NOMO-1 (cell line): Measurements from ENCODE around the gene MYO16.

Source experiments
- DNase-seq, 2 experiments: peaks; one replicate each; lab custom pipeline; 2025; ENCODE audit not compliant: unreplicated experiment in 2 of 2; lab: John Stamatoyannopoulos, UW

The MYO16 gene

DNA sequence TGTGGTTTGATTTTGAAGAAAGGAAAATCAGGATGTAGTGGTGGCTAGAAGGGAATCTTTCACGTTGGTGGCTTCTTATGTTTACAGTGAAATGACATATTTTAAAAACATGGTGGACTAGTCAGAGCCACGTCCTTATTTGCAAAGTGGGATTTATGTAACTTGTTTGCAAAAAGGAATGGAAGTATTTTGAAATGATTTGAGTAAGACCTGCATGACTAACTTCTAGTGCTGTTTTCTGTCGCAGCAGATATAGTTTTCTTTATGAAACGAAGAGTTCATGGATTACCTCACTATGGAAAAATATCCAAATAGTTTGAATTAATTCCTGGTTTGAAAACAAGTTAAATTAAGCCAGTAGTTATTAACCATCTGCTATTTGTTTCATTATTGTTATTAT lies 476.5 kb downstream of the MYO16 start:
- DNase-seq = no peak

DNA sequence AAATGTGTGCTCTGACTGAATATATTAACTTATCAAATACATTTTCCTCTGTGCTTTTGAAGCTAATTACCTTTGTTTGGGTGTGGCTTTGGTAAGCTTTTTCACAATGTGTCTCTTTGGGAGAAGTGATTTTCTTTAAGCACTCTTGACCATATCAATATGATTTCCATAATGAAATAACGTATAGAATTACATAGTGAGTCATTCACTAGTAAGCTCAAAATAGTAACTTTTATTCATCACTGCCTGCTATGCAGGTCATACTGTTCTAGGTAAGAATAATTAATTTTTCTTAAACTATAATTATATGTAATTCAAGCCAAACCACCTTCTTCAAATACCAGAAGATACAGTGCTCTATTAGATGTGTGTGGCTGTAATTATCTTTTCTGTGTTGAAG lies 480.7 kb downstream of the MYO16 start:
- DNase-seq = no peak

- DNase-seq = no peak
Observed at GRCh38 chr13:109111141-109111540, 481.7 kb downstream of the MYO16 start.

DNA sequence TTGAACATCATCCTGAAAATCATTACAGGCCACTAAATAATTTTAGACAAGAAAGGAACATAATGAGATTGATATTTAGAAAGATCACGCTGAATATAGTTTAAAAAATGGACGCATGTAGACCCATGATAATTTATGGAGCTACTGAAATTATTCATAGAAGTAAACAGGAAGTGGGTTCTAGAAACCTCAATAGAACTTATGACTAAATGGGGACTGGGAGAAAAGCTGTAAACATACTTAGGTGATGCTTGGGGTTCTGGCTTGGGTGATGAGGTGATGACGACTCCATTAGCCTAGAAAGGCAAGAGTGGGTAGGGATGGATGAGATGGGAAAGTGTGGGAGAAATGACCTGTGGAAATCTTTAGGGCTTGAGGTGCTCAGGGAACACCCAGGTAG lies 484.0 kb downstream of the MYO16 start:
- no peak for DNase-seq

- no peak for DNase-seq
Observed at GRCh38 chr13:109114162-109114561, 484.8 kb downstream of the MYO16 start.

GRCh38 chr13:109114991-109115390 lies 485.6 kb downstream of the MYO16 start:
- DNase-seq = no peak

GRCh38 chr13:109118521-109118920 lies 489.1 kb downstream of the MYO16 start:
- DNase-seq = no peak

- DNase-seq = no peak
Observed at GRCh38 chr13:109119896-109120295, 490.5 kb downstream of the MYO16 start.

DNA sequence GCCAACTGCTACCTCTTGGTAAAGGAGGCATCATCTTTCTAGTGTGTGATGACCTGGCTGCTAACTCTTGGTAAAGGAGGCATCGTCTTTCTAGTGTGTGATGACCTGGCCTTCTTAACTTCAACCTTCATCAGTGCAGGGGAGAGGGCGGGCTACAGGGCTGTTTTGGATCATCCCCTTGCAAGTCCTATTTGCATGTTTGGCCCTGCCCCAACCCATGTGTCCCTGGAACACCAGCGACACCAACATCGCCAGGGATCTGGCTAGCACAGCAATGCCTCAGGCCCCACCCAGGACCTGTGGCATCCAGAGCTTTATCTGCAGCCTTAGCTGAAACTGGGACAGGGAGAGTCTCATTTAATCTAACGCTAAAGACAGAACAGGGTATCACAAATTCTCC lies 492.4 kb downstream of the MYO16 start:
- no peak for DNase-seq

GRCh38 chr13:109123971-109124370 lies 494.6 kb downstream of the MYO16 start:
- DNase-seq = no peak

- DNase-seq = no peak
Observed at GRCh38 chr13:109126178-109126577, 496.8 kb downstream of the MYO16 start.

DNA sequence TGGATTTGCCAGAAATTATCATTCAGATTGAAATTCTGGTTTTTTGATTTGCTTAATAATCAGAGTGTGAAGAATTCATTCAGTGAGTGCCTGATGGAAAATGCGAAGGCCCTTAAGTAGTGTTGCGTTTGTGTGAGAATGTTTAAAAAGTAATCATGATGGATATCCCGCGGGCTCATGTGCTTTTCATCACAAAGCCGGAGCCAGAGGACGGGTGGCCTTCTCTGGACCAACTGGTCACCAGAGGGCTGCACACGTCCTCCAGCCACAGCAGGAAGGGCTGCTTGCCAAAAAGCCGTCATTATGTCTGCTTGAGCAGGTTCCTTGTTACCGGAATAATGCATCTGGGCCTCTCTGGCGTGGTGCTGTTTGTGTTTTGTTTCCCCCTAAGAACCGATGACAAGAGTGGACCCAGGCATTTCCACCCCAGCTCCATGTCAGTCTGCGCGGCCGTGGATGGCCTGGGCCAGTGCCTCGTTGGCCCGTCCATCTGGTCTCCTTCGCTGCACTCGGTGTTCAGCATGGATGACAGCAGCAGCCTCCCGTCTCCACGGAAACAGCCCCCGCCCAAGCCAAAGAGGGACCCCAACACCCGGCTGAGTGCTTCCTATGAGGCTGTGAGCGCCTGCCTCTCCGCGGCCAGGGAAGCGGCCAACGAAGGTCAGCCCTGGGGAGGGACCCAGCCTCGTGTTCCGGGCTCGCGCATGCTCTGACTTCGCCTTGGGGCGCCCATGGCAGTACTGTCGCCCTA lies 497.7 kb downstream of the MYO16 start:
- DNase-seq = no peak

DNA sequence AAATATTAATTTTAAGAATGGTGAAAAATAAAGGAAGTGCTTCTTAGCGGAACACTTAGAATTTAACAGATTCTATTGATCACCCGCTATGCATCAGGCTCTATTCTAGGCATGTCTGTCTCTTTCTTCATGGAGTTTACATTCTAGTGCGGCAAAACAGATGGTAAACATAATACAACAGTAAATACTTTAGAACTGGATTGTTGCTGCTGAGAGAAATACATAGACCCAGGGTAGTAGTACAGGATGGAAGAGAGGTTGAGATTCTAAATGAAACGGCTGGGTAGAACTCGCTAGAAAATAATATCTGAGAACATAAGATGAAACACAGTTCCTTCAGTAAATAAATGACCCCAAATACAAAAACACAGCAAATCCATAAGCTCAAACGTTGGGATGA lies 498.7 kb downstream of the MYO16 start:
- no peak for DNase-seq

DNA sequence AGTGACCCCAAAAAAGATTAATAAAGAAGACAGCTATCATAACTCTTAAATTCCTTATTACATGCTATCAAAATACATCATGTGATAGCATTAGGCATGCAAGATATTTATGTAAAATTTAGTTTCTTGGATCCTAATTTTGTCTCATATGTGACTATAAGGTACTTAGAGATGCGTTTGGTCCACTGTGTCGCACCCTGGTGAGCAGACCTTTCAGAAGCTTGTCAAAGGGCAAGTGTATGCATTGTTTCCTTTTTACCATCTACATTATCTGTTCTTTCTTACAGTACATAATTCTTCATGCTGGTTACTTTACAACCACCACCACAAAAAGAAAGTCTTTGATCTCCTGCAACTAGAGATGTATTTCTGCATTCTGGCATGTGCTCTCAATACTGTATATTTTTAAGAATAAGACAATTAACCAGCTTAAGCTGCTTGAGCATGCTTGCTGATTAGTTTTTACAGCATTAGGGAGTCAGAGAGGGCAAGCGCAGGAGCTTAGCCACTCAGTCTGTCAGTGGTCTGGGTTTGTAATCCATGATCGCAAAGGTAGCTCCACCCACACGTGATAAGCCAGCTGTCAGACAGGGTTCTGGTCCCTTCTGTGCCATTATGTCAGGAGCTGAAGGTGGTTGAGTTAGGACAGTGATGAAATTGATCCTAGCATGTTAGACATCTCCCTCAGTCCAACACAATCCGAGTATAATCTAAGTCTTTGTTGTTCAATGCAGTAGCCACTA lies 500.9 kb downstream of the MYO16 start:
- DNase-seq = no peak

- peak; percentile 90 to 96 for DNase-seq
Observed at GRCh38 chr13:109131698-109132257, 502.4 kb downstream of the MYO16 start.

DNA sequence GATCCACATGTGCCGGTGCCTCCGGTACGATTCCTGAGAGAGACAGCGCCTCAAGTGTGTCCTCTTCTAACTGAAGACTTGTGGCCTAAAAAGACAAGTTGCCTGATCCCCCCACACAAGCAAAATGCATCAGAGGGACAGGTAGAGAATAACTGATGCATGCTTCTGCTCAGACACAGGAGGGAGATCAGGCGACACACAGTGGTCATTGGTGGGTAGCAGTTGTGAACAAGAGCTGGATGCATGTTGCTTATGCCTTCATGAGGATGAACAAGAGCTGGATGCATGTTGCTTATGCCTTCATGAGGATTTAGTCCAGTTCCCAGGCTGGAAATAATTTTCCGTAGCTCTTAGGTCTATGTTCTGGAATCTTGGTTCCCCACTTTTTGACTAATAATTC lies 505.6 kb downstream of the MYO16 start:
- DNase-seq = no peak

DNA sequence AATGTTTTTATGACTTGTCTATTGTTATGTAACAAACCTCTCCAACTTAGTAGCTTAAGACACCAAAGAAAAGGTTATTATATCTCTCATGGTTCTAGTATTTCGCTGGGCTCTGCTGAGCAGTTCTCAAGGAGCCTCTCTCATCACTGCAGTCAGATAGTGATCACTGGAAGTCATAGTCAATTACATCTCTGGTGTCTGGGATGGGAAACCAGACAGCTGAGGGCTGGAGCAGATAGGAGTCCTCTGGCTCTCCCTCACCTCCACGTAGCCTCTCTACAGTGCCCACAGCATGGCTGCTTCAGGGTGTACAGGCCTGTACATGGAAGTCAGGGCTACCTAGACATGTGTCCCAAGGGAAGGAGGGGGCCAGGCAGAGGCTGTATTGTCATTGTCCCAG lies 507.5 kb downstream of the MYO16 start:
- no peak for DNase-seq

- DNase-seq = no peak
Observed at GRCh38 chr13:109139346-109139745, 509.9 kb downstream of the MYO16 start.

- no peak for DNase-seq
Observed at GRCh38 chr13:109140054-109140453, 510.6 kb downstream of the MYO16 start.

- DNase-seq = no peak
Observed at GRCh38 chr13:109140479-109141349, 511.3 kb downstream of the MYO16 start.

GRCh38 chr13:109141706-109142105 lies 512.3 kb downstream of the MYO16 start:
- DNase-seq = no peak
